ENCODE data around the gene CSRP3. TPM values are rescaled to one million over a fixed set of nuclear protein-coding genes. Genes with fewer than 3 reads are reported as not detected.

The CSRP3 gene
- total RNA-seq, 4 donors from 2014 or later: not detected

GRCh38 chr11:19244084-19244483 is 42.3 kb upstream of the CSRP3 start:
- no peak overlapping the region for H3K4me3 ChIP-seq
- TF ChIP-seq POLR2AphosphoS5 (IDR thresholded peaks at IDR 0.05) (peak; percentile 66 to 88 (median 66)), EP300 (IDR thresholded peaks at IDR 0.05) (no peak)
- no peaks in the 10 kb centered on the region for H3K36me3 ChIP-seq
- peaks cover 32% of the 10 kb centered on the region for H3K27me3 ChIP-seq
- H3K27ac ChIP-seq: peak overlapping the region; percentile 76
- peaks cover 49% of the 10 kb centered on the region for H3K4me1 ChIP-seq
- DNase-seq (ENCODE audit: low spot score in 2 of 2): no peak
- 44% methylated on average over 6 of the region's 6 CpGs for WGBS
- no peaks in the 10 kb centered on the region for H3K9me3 ChIP-seq

GRCh38 chr11:19243613-19244012 is 41.8 kb upstream of the CSRP3 start:
- DNase-seq (ENCODE audit: low spot score in 2 of 2): no peak
- Histone ChIP-seq H3K9me3 (no peaks in the 10 kb centered on the region), H3K4me1 (peaks cover 49% of the 10 kb centered on the region), H3K36me3 (no peaks in the 10 kb centered on the region), H3K4me3 (no peak overlapping the region), H3K27me3 (peaks cover 33% of the 10 kb centered on the region), H3K27ac (peak overlapping the region; percentile 76)
- TF ChIP-seq POLR2AphosphoS5 (IDR thresholded peaks at IDR 0.05) (no peak), EP300 (IDR thresholded peaks at IDR 0.05) (no peak), POLR2A (IDR thresholded peaks at IDR 0.05) (no peak), CTCF (IDR thresholded peaks at IDR 0.05) (no peak)

GRCh38 chr11:19243143-19243542 is 41.4 kb upstream of the CSRP3 start:
- Histone ChIP-seq H3K36me3 (no peaks in the 10 kb centered on the region), H3K27me3 (peaks cover 36% of the 10 kb centered on the region), H3K9me3 (no peaks in the 10 kb centered on the region), H3K27ac (peak overlapping the region; percentile 76), H3K4me3 (no peak overlapping the region), H3K4me1 (peaks cover 49% of the 10 kb centered on the region)
- TF ChIP-seq EP300 (IDR thresholded peaks at IDR 0.05): no peak
- no peak for TF ChIP-seq POLR2AphosphoS5 (IDR thresholded peaks at IDR 0.05)
- TF ChIP-seq CTCF (IDR thresholded peaks at IDR 0.05): no peak
- TF ChIP-seq POLR2A (IDR thresholded peaks at IDR 0.05): no peak
- 63% methylated on average over 5 of the region's 5 CpGs for WGBS
- DNase-seq (ENCODE audit: low spot score in 2 of 2): no peak

- Histone ChIP-seq H3K27me3 (peaks cover 36% of the 10 kb centered on the region), H3K27ac (peak overlapping the region; percentile 76), H3K9me3 (no peaks in the 10 kb centered on the region), H3K36me3 (no peaks in the 10 kb centered on the region), H3K4me3 (peak overlapping the region; percentile 66), H3K4me1 (peaks cover 49% of the 10 kb centered on the region)
- 18% methylated on average over 46 of the region's 55 CpGs for WGBS
- TF ChIP-seq POLR2A (IDR thresholded peaks at IDR 0.05) (no peak), POLR2AphosphoS5 (IDR thresholded peaks at IDR 0.05) (no peak), CTCF (IDR thresholded peaks at IDR 0.05) (no peak), EP300 (IDR thresholded peaks at IDR 0.05) (no peak)
- no peak for DNase-seq (ENCODE audit: low spot score in 2 of 2)
Observed at GRCh38 chr11:19242179-19242932, 40.6 kb upstream of the CSRP3 start.

GRCh38 chr11:19241260-19242178 is 39.7 kb upstream of the CSRP3 start:
- H3K4me3 ChIP-seq: peak overlapping the region; percentile 66
- under 1% methylated on average over 43 of the region's 92 CpGs for WGBS
- DNase-seq (ENCODE audit: low spot score in 2 of 2): peak in 1 of 2 donors; percentile 75
- peaks cover 49% of the 10 kb centered on the region for H3K4me1 ChIP-seq
- H3K9me3 ChIP-seq: no peaks in the 10 kb centered on the region
- TF ChIP-seq CTCF (IDR thresholded peaks at IDR 0.05): no peak
- H3K27ac ChIP-seq: no peak overlapping the region
- no peaks in the 10 kb centered on the region for H3K36me3 ChIP-seq
- peaks cover 36% of the 10 kb centered on the region for H3K27me3 ChIP-seq
